A673 (cell line): ENCODE results near the gene XKR8.

Experiments
- CTCF ChIP-seq: fragments of 300-800, 200-600 bp; sonication (generic); conservative IDR thresholded peaks from 2 replicates; pipeline ENCODE4 v1.5.1; 2017; ENCODE audit warnings: low read depth, mild to moderate bottlenecking, antibody characterized with exemption, low read length, moderate library complexity, mixed read lengths
- EZH2 ChIP-seq: fragments of 200-600 bp; sonication (generic); IDR thresholded peaks from 2 replicates; pipeline ENCODE4 v1.6.1; 2017; ENCODE audit warnings: borderline replicate concordance, low read depth, mild to moderate bottlenecking, mixed read lengths, antibody characterized with exemption, low read length; ENCODE audit not compliant: poor library complexity, severe bottlenecking

GRCh38 chr1:27952147-27952546, 7.6 kb upstream of the XKR8 start:
- TF ChIP-seq CTCF (no peak), EZH2 (no peak)
